ENCODE measurements around the gene ASB16. TPM values are rescaled to one million over a fixed set of nuclear protein-coding genes. Genes with fewer than 3 reads are reported as not detected.

Gene ASB16
- total RNA-seq, 3 donors from 2014 or later (not counting 1 experiment from before 2014, with no cell fraction given), result not detected

DNA sequence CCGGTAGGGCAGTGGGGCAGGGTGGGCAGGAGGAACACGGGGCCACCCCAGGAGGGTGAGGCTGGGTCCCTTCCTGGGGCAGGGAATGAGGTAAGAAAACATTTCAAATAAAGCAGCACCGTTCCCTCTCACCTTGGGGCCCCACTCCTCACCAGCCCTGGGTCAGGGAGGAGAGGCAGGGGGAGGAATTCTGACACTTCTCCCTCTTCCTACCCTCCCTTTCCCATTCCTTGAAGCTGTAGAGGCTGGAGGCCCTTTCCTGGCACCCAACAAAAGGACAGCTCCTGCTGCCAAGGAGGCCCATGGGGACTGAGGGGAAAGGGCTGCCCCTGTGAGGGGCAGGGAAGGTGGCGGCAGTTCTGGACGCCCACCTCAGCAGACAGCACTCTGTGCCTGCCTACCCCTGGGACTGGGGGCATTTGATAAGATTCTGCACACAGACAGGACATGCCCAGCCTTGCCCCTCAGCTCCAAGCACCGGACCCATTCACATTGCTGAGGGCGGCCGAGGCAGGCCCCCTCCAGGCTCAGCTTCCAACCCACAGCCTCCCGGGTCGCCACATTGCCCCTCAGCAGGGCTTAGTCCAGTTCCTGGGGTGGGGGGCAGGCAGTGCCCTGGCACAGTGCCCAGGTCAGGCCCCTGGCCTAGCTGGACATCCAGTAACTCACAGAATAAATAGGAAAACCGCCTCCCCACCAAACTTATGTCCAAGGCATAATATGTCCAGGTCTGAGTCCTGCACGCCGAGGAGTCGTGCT lies 23.0 kb downstream of the ASB16 start:
- H3K27ac Mint-ChIP-seq, result no peak overlapping the region

GRCh38 chr17:44197107-44197506 lies 26.6 kb downstream of the ASB16 start:
- ATAC-seq, result no peak
- H3K27ac Mint-ChIP-seq, result peak overlapping the region; percentile 56 to 84

More for the DNA sequence above, 23.0 kb downstream of the ASB16 start:
- intact Hi-C loops (cut with micrococcal nuclease), result no loop called here
- peaks cover 7 to 25% of the 10 kb centered on the region in 2 donors for H3K4me1 Mint-ChIP-seq
- WGBS (ENCODE audit: insufficient coverage), result 95% methylated on average over 14 of the region's 14 CpGs
- TF ChIP-seq CTCF (IDR thresholded peaks at IDR 0.05), result no peak
- Histone ChIP-seq H3K36me3 (ENCODE audit: control insufficient read depth, insufficient read depth, low read length) (peaks cover 46% of the 10 kb centered on the region), H3K4me1 (ENCODE audit: control insufficient read depth, insufficient read depth, low read length) (peaks cover 15% of the 10 kb centered on the region), H3K27ac (ENCODE audit: low read length) (no peak overlapping the region), H3K9me3 (ENCODE audit: control insufficient read depth, insufficient read depth, low read length) (no peaks in the 10 kb centered on the region), H3K4me3 (ENCODE audit: low read length) (no peak overlapping the region), H3K27me3 (ENCODE audit: control insufficient read depth, insufficient read depth, low read length) (no peaks in the 10 kb centered on the region)
- ATAC-seq (no peak), DNase-seq (no peak)
- no peaks in the 10 kb centered on the region for H3K9me3 Mint-ChIP-seq
- no peaks in the 10 kb centered on the region for H3K27me3 Mint-ChIP-seq (ENCODE audit: low read depth in 2 of 2)
- no peak overlapping the region for H3K4me3 Mint-ChIP-seq
- H3K36me3 Mint-ChIP-seq, result no peaks in the 10 kb centered on the region

GRCh38 chr17:44197980-44198720 lies 27.6 kb downstream of the ASB16 start:
- Mint-ChIP-seq H3K27ac (peak overlapping the region; percentile 56 to 84), H3K9me3 (no peaks in the 10 kb centered on the region), H3K36me3 (no peaks in the 10 kb centered on the region), H3K27me3 (ENCODE audit: low read depth in 2 of 2) (no peaks in the 10 kb centered on the region), H3K4me3 (peak overlapping the region; percentile 83), H3K4me1 (peaks cover 24 to 42% of the 10 kb centered on the region in 2 donors)
- ATAC-seq (no peak), DNase-seq (peak in 1 of 2 donors; percentile 76)
- Histone ChIP-seq H3K9me3 (ENCODE audit: control insufficient read depth, insufficient read depth, low read length) (no peaks in the 10 kb centered on the region), H3K27me3 (ENCODE audit: control insufficient read depth, insufficient read depth, low read length) (no peaks in the 10 kb centered on the region), H3K27ac (ENCODE audit: low read length) (peak overlapping the region; percentile 78), H3K4me3 (ENCODE audit: low read length) (peak overlapping the region; percentile 65), H3K4me1 (ENCODE audit: control insufficient read depth, insufficient read depth, low read length) (peaks cover 24% of the 10 kb centered on the region), H3K36me3 (ENCODE audit: control insufficient read depth, insufficient read depth, low read length) (peaks cover 33% of the 10 kb centered on the region)
- 55% methylated on average over 4 of the region's 11 CpGs for WGBS (ENCODE audit: insufficient coverage)
- no peak for TF ChIP-seq CTCF (IDR thresholded peaks at IDR 0.05)
- intact Hi-C loops (cut with micrococcal nuclease), result no loop called here

More at GRCh38 chr17:44197107-44197506, 26.6 kb downstream of the ASB16 start:
- H3K27ac ChIP-seq (ENCODE audit: low read length), result no peak overlapping the region
- peaks cover 24% of the 10 kb centered on the region for H3K4me1 ChIP-seq (ENCODE audit: control insufficient read depth, insufficient read depth, low read length)
- Mint-ChIP-seq H3K27me3 (ENCODE audit: low read depth in 2 of 2) (no peaks in the 10 kb centered on the region), H3K4me3 (no peak overlapping the region), H3K36me3 (no peaks in the 10 kb centered on the region), H3K4me1 (peaks cover 17 to 40% of the 10 kb centered on the region in 2 donors), H3K9me3 (no peaks in the 10 kb centered on the region)
- H3K4me3 ChIP-seq (ENCODE audit: low read length), result no peak overlapping the region
- intact Hi-C loops (cut with micrococcal nuclease), result no loop called here
- H3K27me3 ChIP-seq (ENCODE audit: control insufficient read depth, insufficient read depth, low read length), result no peaks in the 10 kb centered on the region
- no peaks in the 10 kb centered on the region for H3K9me3 ChIP-seq (ENCODE audit: control insufficient read depth, insufficient read depth, low read length)
- no peak for DNase-seq
- 98% methylated on average over 15 of the region's 15 CpGs for WGBS (ENCODE audit: insufficient coverage)
- no peak for TF ChIP-seq CTCF (IDR thresholded peaks at IDR 0.05)
- H3K36me3 ChIP-seq (ENCODE audit: control insufficient read depth, insufficient read depth, low read length), result peaks cover 33% of the 10 kb centered on the region

Data from natural killer cell (primary cell).